ENCODE measurements around the gene SLC30A2. TPM values are rescaled to one million over a fixed set of nuclear protein-coding genes. Genes with fewer than 3 reads are reported as not detected.

Gene SLC30A2
- polyA plus RNA-seq, 4 donors: 0.09 to 43.2 (median 0.36) TPM

DNA sequence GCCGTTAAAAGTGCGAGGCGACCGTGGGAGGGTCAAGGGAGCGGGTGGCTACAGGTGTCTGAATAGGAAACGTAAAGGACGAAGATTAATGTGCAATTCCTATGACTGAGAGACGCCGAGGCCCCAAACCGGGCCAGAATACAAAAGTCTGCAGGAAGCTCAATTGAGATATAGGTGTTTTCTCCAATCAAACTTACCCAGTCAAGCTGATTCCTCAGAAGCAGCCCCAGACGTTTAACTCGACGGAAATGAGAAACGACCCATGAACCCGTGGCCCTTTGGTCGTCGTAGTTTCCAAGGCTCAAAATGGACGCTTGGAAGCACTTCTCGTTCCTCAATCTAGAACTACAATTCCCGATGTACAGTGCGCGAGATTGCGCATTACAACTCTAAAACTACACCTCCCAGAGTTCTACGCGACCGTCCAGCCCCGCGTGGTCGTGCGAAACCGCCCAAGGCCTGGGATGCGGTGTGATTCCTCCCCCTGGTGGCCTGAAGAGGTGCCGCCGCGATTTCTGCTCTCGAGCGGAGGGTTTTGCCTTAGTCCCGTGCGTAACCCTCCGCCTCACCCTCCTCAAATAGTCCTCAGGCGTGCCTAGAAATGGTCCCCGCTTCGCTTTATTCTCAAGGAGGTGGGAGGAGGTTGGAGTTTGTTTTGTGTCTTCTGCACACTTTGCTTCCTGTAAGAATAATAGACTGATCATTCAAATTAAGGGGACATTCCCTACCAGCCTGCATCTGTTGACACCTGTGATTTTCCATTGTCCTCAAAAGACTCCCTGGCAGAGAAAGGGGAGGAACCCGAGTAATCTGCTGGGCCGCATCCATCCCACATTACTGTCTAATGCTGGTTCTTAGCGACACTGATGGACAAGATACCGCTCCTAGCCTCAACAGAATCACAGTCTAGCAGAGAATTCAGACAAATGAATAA, 47.8 kb downstream of the SLC30A2 start, which contains the start of gene PAFAH2:
Gene PAFAH2 (minus strand): TSS at position 236 of the 934 bp plus-strand sequence. CDS start 7,247 bp downstream, outside the sequence.
- Histone ChIP-seq H3K9me3 (ENCODE audit: control insufficient read depth in 2 of 2, insufficient read depth in 1 of 2, low read depth in 1 of 2, low read length in 1 of 2) (no peaks in the 10 kb centered on the region), H3K4me3 (ENCODE audit: low read depth in 1 of 3, low read length in 3 of 3) (peak within 1 kb of the TSS; percentile 66 to 68 (median 67)), H3K36me3 (ENCODE audit: control insufficient read depth in 3 of 3, insufficient read depth in 2 of 3, low read depth in 1 of 3, low read length in 3 of 3) (peaks cover 0 to 3% (median 0%) of the 10 kb centered on the region in 3 donors), H3K27ac (ENCODE audit: low read depth in 1 of 3, low read length in 2 of 3) (peak within 1 kb of the TSS; percentile 81 to 93 (median 93)), H3K4me1 (ENCODE audit: control insufficient read depth in 3 of 3, insufficient read depth in 2 of 3, low read depth in 1 of 3, low read length in 2 of 3) (peaks cover 0 to 21% (median 5%) of the 10 kb centered on the region in 3 donors), H3K27me3 (ENCODE audit: control insufficient read depth in 3 of 3, insufficient read depth in 3 of 3, low read length in 3 of 3) (no peaks in the 10 kb centered on the region)
- 1% methylated on average over 47 of the region's 47 CpGs for whole genome bisulfite sequencing, 3 donors
- FAIRE-seq (peak; percentile 76), DNase-seq (peak; percentile 99 to 100)

GRCh38 chr1:25996966-25997827, 48.7 kb downstream of the SLC30A2 start:
- no peaks in the 10 kb centered on the region for H3K9me3 ChIP-seq (ENCODE audit: control insufficient read depth in 2 of 2, insufficient read depth in 1 of 2, low read depth in 1 of 2, low read length in 1 of 2)
- H3K27ac ChIP-seq (ENCODE audit: low read depth in 1 of 3, low read length in 2 of 3): peak overlapping the region; percentile 81 to 93 (median 93)
- peaks cover 0 to 7% (median 0%) of the 10 kb centered on the region in 3 donors for H3K36me3 ChIP-seq (ENCODE audit: control insufficient read depth in 3 of 3, insufficient read depth in 2 of 3, low read depth in 1 of 3, low read length in 3 of 3)
- no peaks in the 10 kb centered on the region for H3K27me3 ChIP-seq (ENCODE audit: control insufficient read depth in 3 of 3, insufficient read depth in 3 of 3, low read length in 3 of 3)
- DNase-seq: peak; percentile 93
- H3K4me1 ChIP-seq (ENCODE audit: control insufficient read depth in 3 of 3, insufficient read depth in 2 of 3, low read depth in 1 of 3, low read length in 2 of 3): peaks cover 0 to 26% (median 5%) of the 10 kb centered on the region in 3 donors
- WGBS, 3 donors: 1 to 3% (median 2%) methylated on average over 13 of the region's 13 CpGs
- FAIRE-seq: no peak
- H3K4me3 ChIP-seq (ENCODE audit: low read depth in 1 of 3, low read length in 3 of 3): peak overlapping the region; percentile 66 to 68 (median 67)

- 91 to 97% (median 95%) methylated on average over 3 of the region's 3 CpGs for WGBS, 3 donors
- FAIRE-seq (no peak), DNase-seq (no peak)
- H3K4me1 ChIP-seq (ENCODE audit: control insufficient read depth in 3 of 3, insufficient read depth in 2 of 3, low read depth in 1 of 3, low read length in 2 of 3): peaks cover 0 to 26% (median 5%) of the 10 kb centered on the region in 3 donors
- H3K36me3 ChIP-seq (ENCODE audit: control insufficient read depth in 3 of 3, insufficient read depth in 2 of 3, low read depth in 1 of 3, low read length in 3 of 3): peaks cover 0 to 18% (median 0%) of the 10 kb centered on the region in 3 donors
- no peaks in the 10 kb centered on the region for H3K27me3 ChIP-seq (ENCODE audit: control insufficient read depth in 3 of 3, insufficient read depth in 3 of 3, low read length in 3 of 3)
- H3K9me3 ChIP-seq (ENCODE audit: control insufficient read depth in 2 of 2, insufficient read depth in 1 of 2, low read depth in 1 of 2, low read length in 1 of 2): no peaks in the 10 kb centered on the region
- no peak overlapping the region for H3K27ac ChIP-seq (ENCODE audit: low read depth in 1 of 3, low read length in 2 of 3)
- no peak overlapping the region for H3K4me3 ChIP-seq (ENCODE audit: low read depth in 1 of 3, low read length in 3 of 3)
Measured at GRCh38 chr1:25994402-25995150, 51.3 kb downstream of the SLC30A2 start.

DNA sequence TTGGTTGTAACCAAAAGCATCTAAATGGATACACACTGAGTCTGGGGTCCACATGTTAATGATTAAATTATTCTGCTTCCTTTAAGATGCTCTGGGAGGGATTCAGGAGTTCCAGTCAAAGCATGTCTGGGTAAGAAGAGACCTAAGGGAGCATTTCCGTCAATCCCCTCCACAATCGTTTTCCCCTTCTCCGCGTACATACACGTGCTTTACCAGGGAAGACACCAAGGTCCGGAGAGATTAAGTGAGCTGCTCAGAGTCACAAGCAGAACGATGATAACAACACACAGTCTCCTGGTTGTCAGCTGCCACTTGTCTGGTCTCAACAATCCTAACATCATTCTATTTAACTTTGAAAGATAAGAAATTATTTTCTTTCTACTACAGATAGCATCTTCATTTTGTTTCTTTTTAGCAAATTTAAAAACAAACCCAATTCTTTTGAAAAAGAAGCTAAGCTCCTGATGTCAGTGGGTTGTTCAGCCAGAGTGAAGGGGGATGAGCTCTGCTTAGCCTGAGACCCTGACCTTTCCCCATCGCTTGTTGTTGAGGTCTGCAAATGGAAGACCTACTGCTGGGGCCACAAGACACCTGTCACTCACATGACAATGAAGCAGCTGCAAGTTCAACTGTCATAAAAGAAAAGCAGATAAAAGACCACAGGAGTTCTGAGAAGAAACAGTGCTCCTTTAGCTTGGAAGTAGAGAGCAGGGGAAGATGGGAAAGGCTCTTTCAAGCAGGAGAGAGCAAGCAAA, 52.5 kb downstream of the SLC30A2 start:
- H3K9me3 ChIP-seq (ENCODE audit: control insufficient read depth in 2 of 2, insufficient read depth in 1 of 2, low read depth in 1 of 2, low read length in 1 of 2): no peaks in the 10 kb centered on the region
- 85 to 86% (median 86%) methylated on average over 8 of the region's 8 CpGs for WGBS, 3 donors
- FAIRE-seq (no peak), DNase-seq (peak in 1 of 2 donors; percentile 36)
- H3K4me3 ChIP-seq (ENCODE audit: low read depth in 1 of 3, low read length in 3 of 3): no peak overlapping the region
- no peaks in the 10 kb centered on the region for H3K27me3 ChIP-seq (ENCODE audit: control insufficient read depth in 3 of 3, insufficient read depth in 3 of 3, low read length in 3 of 3)
- peak overlapping the region in 1 of 3 donors; percentile 19 for H3K27ac ChIP-seq (ENCODE audit: low read depth in 1 of 3, low read length in 2 of 3)
- peaks cover 0 to 25% (median 0%) of the 10 kb centered on the region in 3 donors for H3K36me3 ChIP-seq (ENCODE audit: control insufficient read depth in 3 of 3, insufficient read depth in 2 of 3, low read depth in 1 of 3, low read length in 3 of 3)
- peaks cover 0 to 21% (median 5%) of the 10 kb centered on the region in 3 donors for H3K4me1 ChIP-seq (ENCODE audit: control insufficient read depth in 3 of 3, insufficient read depth in 2 of 3, low read depth in 1 of 3, low read length in 2 of 3)

- Histone ChIP-seq H3K36me3 (ENCODE audit: control insufficient read depth in 3 of 3, insufficient read depth in 2 of 3, low read depth in 1 of 3, low read length in 3 of 3) (peaks cover 0 to 30% (median 3%) of the 10 kb centered on the region in 3 donors), H3K4me3 (ENCODE audit: low read depth in 1 of 3, low read length in 3 of 3) (no peak overlapping the region), H3K27me3 (ENCODE audit: control insufficient read depth in 3 of 3, insufficient read depth in 3 of 3, low read length in 3 of 3) (no peaks in the 10 kb centered on the region), H3K9me3 (ENCODE audit: control insufficient read depth in 2 of 2, insufficient read depth in 1 of 2, low read depth in 1 of 2, low read length in 1 of 2) (no peaks in the 10 kb centered on the region), H3K27ac (ENCODE audit: low read depth in 1 of 3, low read length in 2 of 3) (no peak overlapping the region), H3K4me1 (ENCODE audit: control insufficient read depth in 3 of 3, insufficient read depth in 2 of 3, low read depth in 1 of 3, low read length in 2 of 3) (peaks cover 0 to 20% (median 5%) of the 10 kb centered on the region in 3 donors)
- FAIRE-seq: no peak
- WGBS, 3 donors: 91 to 93% (median 93%) methylated on average over 9 of the region's 9 CpGs
- DNase-seq: no peak
Measured at GRCh38 chr1:25992689-25993171, 53.2 kb downstream of the SLC30A2 start.

DNA sequence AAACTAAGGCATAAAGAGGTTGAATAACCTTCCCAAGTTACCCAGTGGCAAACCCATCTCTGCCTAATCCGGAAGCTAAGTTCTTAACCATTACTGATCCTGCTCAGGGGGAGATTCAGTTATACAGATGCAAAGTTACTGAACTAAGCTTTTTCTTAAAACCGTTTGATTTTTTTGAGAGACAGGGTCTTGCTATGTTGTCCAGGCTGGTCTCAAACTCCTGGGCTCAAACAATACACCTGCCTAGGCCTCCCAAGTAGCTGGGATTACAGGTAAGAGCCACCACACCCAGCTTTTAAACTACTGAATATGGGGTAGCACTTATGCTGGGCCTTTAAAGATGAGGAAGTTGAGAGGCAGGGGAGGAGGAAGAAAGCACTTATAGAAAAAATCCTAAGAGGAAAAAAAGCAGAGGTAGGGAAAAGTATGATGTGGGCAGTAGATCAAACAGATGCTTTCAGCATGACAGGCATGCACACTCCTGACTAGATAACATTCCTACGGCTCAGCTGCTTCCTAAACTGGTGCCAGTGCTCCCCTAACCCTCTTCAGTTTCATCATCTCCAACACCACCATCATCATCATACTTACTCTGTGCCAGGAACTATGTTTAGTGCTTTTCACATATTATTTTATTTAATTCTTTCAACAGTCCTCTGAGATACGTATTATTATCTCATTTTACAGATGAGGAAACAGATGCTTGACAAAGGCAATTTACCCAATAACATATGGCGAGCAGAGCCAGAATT, 53.8 kb downstream of the SLC30A2 start:
- FAIRE-seq: no peak
- Histone ChIP-seq H3K27ac (ENCODE audit: low read depth in 1 of 3, low read length in 2 of 3) (no peak overlapping the region), H3K36me3 (ENCODE audit: control insufficient read depth in 3 of 3, insufficient read depth in 2 of 3, low read depth in 1 of 3, low read length in 3 of 3) (peaks cover 0 to 36% (median 3%) of the 10 kb centered on the region in 3 donors), H3K27me3 (ENCODE audit: control insufficient read depth in 3 of 3, insufficient read depth in 3 of 3, low read length in 3 of 3) (no peaks in the 10 kb centered on the region), H3K9me3 (ENCODE audit: control insufficient read depth in 2 of 2, insufficient read depth in 1 of 2, low read depth in 1 of 2, low read length in 1 of 2) (no peaks in the 10 kb centered on the region), H3K4me3 (ENCODE audit: low read depth in 1 of 3, low read length in 3 of 3) (no peak overlapping the region), H3K4me1 (ENCODE audit: control insufficient read depth in 3 of 3, insufficient read depth in 2 of 3, low read depth in 1 of 3, low read length in 2 of 3) (peaks cover 0 to 19% (median 2%) of the 10 kb centered on the region in 3 donors)
- 83 to 88% (median 85%) methylated on average over 5 of the region's 5 CpGs for WGBS, 3 donors
- DNase-seq: no peak
